GM03348 (cell line): ENCODE results near the gene SSRP1.
A peak's percentile ranks its signal among the peaks of the same experiment; 100 is the strongest.
"Not testable (repeated sequence)": the region's sequence is repeated elsewhere in the genome, so short reads cannot be mapped to it uniquely, and the experiment has no call there.

Experiments used
- DNase-seq: peaks from one replicate; pipeline ENCODE4 v3.0.0; 2012; ENCODE audit warnings: low spot score

Gene SSRP1

GRCh38 chr11:57335343-57336110 is at the start of gene SSRP1:
Gene SSRP1, minus strand, starts transcription at chr11:57335892. Its CDS starts 771 bp downstream, at chr11:57335121.
- peak; percentile 94 for DNase-seq

GRCh38 chr11:57380975-57381374 is 45.3 kb upstream of the SSRP1 start, which contains the start of gene PRG3:
Gene PRG3, minus strand, starts transcription at chr11:57381150. Its CDS starts 442 bp downstream, at chr11:57380708.
- no peak for DNase-seq

- peak; percentile 34 for DNase-seq
Observed at GRCh38 chr11:57379732-57380131, 44.0 kb upstream of the SSRP1 start.

GRCh38 chr11:57378186-57378585 is 42.5 kb upstream of the SSRP1 start:
- no peak for DNase-seq

- peak; percentile 25 for DNase-seq
Observed at GRCh38 chr11:57377107-57377506, 41.4 kb upstream of the SSRP1 start.

- no peak for DNase-seq
Observed at GRCh38 chr11:57376095-57377090, 40.7 kb upstream of the SSRP1 start.

GRCh38 chr11:57375490-57375889 is 39.8 kb upstream of the SSRP1 start:
- DNase-seq: no peak

- DNase-seq: no peak
Observed at GRCh38 chr11:57374966-57375365, 39.3 kb upstream of the SSRP1 start.

- no peak for DNase-seq
Observed at GRCh38 chr11:57373146-57373545, 37.5 kb upstream of the SSRP1 start.

GRCh38 chr11:57370941-57371340 is 35.2 kb upstream of the SSRP1 start:
- no peak for DNase-seq

GRCh38 chr11:57370251-57370650 is 34.6 kb upstream of the SSRP1 start:
- no peak for DNase-seq

- no peak for DNase-seq
Observed at GRCh38 chr11:57368845-57369232, 33.1 kb upstream of the SSRP1 start.

GRCh38 chr11:57368106-57368844 is 32.6 kb upstream of the SSRP1 start:
- no peak for DNase-seq

GRCh38 chr11:57364851-57365660 is 29.4 kb upstream of the SSRP1 start:
- DNase-seq: no peak

- DNase-seq: no peak
Observed at GRCh38 chr11:57363131-57364080, 27.7 kb upstream of the SSRP1 start.

GRCh38 chr11:57361926-57362325 is 26.2 kb upstream of the SSRP1 start:
- no peak for DNase-seq

GRCh38 chr11:57361420-57361819 is 25.7 kb upstream of the SSRP1 start:
- DNase-seq: not testable (repeated sequence)

- DNase-seq: no peak
Observed at GRCh38 chr11:57360991-57361390, 25.3 kb upstream of the SSRP1 start.

GRCh38 chr11:57359896-57360690 is 24.4 kb upstream of the SSRP1 start:
- DNase-seq: no peak
